Measurements from ENCODE around the gene STX1B. TPM values are rescaled to one million over a fixed set of nuclear protein-coding genes. Genes with fewer than 3 reads are reported as not detected.

Gene STX1B
- polyA plus RNA-seq (ENCODE audit: insufficient read length in 4 of 4), result 1 to 10 TPM in 3 of 4 donors, under 1 TPM in 1; 0.73 to 2.1 (median 1.2) TPM

GRCh38 chr16:31010585-31011325 lies at the start of gene STX1B:
Gene STX1B, minus strand, starts transcription at chr16:31010638. Its CDS starts 242 bp downstream, at chr16:31010396.
- peak in 1 of 4 donors; percentile 30 for DNase-seq (ENCODE audit: low read depth in 4 of 4, low spot score in 3 of 4)

GRCh38 chr16:31055613-31056012 lies 45.2 kb upstream of the STX1B start:
- DNase-seq (ENCODE audit: low read depth in 4 of 4, low spot score in 3 of 4), result no peak

- DNase-seq (ENCODE audit: low read depth in 4 of 4, low spot score in 3 of 4), result no peak
These were observed 41.7 kb upstream of the STX1B start for GRCh38 chr16:31052114-31052513.

GRCh38 chr16:31050280-31051030 lies 40.0 kb upstream of the STX1B start:
- DNase-seq (ENCODE audit: low read depth in 4 of 4, low spot score in 3 of 4), result no peak

GRCh38 chr16:31043898-31044481 lies 33.6 kb upstream of the STX1B start:
- no peak for DNase-seq (ENCODE audit: low read depth in 4 of 4, low spot score in 3 of 4)

GRCh38 chr16:31043352-31043751 lies 32.9 kb upstream of the STX1B start:
- DNase-seq (ENCODE audit: low read depth in 4 of 4, low spot score in 3 of 4), result no peak

GRCh38 chr16:31042866-31043265 lies 32.4 kb upstream of the STX1B start:
- no peak for DNase-seq (ENCODE audit: low read depth in 4 of 4, low spot score in 3 of 4)

- no peak for DNase-seq (ENCODE audit: low read depth in 4 of 4, low spot score in 3 of 4)
These were observed 28.6 kb upstream of the STX1B start for GRCh38 chr16:31038993-31039392.

GRCh38 chr16:31036691-31037090 lies 26.3 kb upstream of the STX1B start:
- DNase-seq (ENCODE audit: low read depth in 4 of 4, low spot score in 3 of 4), result no peak

- DNase-seq (ENCODE audit: low read depth in 4 of 4, low spot score in 3 of 4), result peak; percentile 65 to 73 (median 68)
These were observed 23.5 kb upstream of the STX1B start for GRCh38 chr16:31033709-31034492.

- DNase-seq (ENCODE audit: low read depth in 4 of 4, low spot score in 3 of 4), result peak; percentile 93 to 98 (median 95)
These were observed 22.6 kb upstream of the STX1B start, which contains the start of gene STX4 for GRCh38 chr16:31032736-31033708. Gene STX4, plus strand, starts transcription at chr16:31033558. Its CDS starts 248 bp downstream, at chr16:31033806.

GRCh38 chr16:31031276-31031675 lies 20.8 kb upstream of the STX1B start:
- no peak for DNase-seq (ENCODE audit: low read depth in 4 of 4, low spot score in 3 of 4)

- DNase-seq (ENCODE audit: low read depth in 4 of 4, low spot score in 3 of 4), result no peak
These were observed 18.8 kb upstream of the STX1B start for GRCh38 chr16:31029272-31029671.

GRCh38 chr16:31025339-31025738 lies 14.9 kb upstream of the STX1B start:
- DNase-seq (ENCODE audit: low read depth in 4 of 4, low spot score in 3 of 4), result no peak

GRCh38 chr16:31023627-31024226 lies 13.3 kb upstream of the STX1B start:
- DNase-seq (ENCODE audit: low read depth in 4 of 4, low spot score in 3 of 4), result no peak

GRCh38 chr16:31023252-31023602 lies 12.8 kb upstream of the STX1B start:
- DNase-seq (ENCODE audit: low read depth in 4 of 4, low spot score in 3 of 4), result no peak

GRCh38 chr16:31022544-31023251 lies 12.3 kb upstream of the STX1B start:
- no peak for DNase-seq (ENCODE audit: low read depth in 4 of 4, low spot score in 3 of 4)

GRCh38 chr16:31020536-31020935 lies 10.1 kb upstream of the STX1B start:
- DNase-seq (ENCODE audit: low read depth in 4 of 4, low spot score in 3 of 4), result no peak

Data from right renal pelvis (tissue), 4 donors.